Testis (tissue), 3 donors: Measurements from ENCODE around the gene TPCN2. TPM values are rescaled to one million over a fixed set of nuclear protein-coding genes. Genes with fewer than 3 reads are reported as not detected.

Experiments
- DNase-seq: peaks from one replicate; pipeline ENCODE4 v3.0.0-alpha.2; 2019
- H3K27ac ChIP-seq, 2 donors: fragments of 200-600 bp; sonication (generic); one replicate each; pipeline ENCODE4 v1.5.1; 2019
- H3K27me3 ChIP-seq: fragments of 200-600 bp; sonication (generic); one replicate; pipeline ENCODE4 v1.5.1; 2019
- H3K36me3 ChIP-seq: fragments of 200-600 bp; sonication (generic); one replicate; pipeline ENCODE4 v1.5.1; 2017; ENCODE audit warnings: low read depth; ENCODE audit errors: missing control alignments
- H3K4me1 ChIP-seq: fragments of 200-600 bp; sonication (generic); one replicate; pipeline ENCODE4 v1.5.1; 2019
- H3K4me3 ChIP-seq, 2 donors: fragments of 200-600 bp; sonication (generic); one replicate each; pipeline ENCODE4 v1.5.1; 2017 to 2019
- H3K9me3 ChIP-seq: fragments of 200-600 bp; sonication (generic); one replicate; pipeline ENCODE4 v1.5.1; 2017
- POLR2A ChIP-seq: fragments of 450-650 bp; IDR thresholded peaks from one replicate; pipeline ENCODE4 v1.6.1; 2017; ENCODE audit warnings: antibody characterized with exemption, mild to moderate bottlenecking, moderate library complexity
- WGBS, 2 donors: methylation state at CpG; one replicate each; pipeline ENCODE4 v1.1.5; 2018; 5-methylcytosine and 5-hydroxymethylcytosine counted together
- intact Hi-C: fragments of 100-400 bp; cut with DNase I; formaldehyde crosslinking; loops from one replicate; pipeline ENCODE4 v1.15.1; 2023; ENCODE audit warnings: low total_unique reads
- polyA plus RNA-seq: library from polyadenylated mRNA; stranded (reverse); fragments of 350-450 nt; fragmentation: Illumina TruSeq; extraction: RNeasy Lipid Tissue Mini Kit (QIAGEN cat#74804); gene quantifications from one replicate; pipeline ENCODE4 v1.2.3, GENCODE V29; 2014; ENCODE audit warnings: low read depth, low replicate concordance; ENCODE audit not compliant: insufficient read depth
- total RNA-seq, 2 donors: library from RNA; depleted of rRNA; stranded (reverse); fragments of >200 nt; gene quantifications; one replicate each; pipeline ENCODE4 v1.2.3, GENCODE V29; 2016
- TF ChIP-seq, protein P1 (sequence below), 3 experiments: fragments of 450-650 bp in 2 of 3; fragments of 200-600 bp in 1 of 3; sonication (generic) in 1 of 3; IDR thresholded peaks; one replicate each; pipeline ENCODE4 v1.5.1; 2016 to 2019; ENCODE audit warnings: antibody characterized with exemption in 3 of 3, mild to moderate bottlenecking in 2 of 3, moderate library complexity in 1 of 3

The TPCN2 gene
- total and polyA plus RNA-seq, 3 donors from 2014 or later = 12.9 to 32.5 (median 28.4) TPM

DNA sequence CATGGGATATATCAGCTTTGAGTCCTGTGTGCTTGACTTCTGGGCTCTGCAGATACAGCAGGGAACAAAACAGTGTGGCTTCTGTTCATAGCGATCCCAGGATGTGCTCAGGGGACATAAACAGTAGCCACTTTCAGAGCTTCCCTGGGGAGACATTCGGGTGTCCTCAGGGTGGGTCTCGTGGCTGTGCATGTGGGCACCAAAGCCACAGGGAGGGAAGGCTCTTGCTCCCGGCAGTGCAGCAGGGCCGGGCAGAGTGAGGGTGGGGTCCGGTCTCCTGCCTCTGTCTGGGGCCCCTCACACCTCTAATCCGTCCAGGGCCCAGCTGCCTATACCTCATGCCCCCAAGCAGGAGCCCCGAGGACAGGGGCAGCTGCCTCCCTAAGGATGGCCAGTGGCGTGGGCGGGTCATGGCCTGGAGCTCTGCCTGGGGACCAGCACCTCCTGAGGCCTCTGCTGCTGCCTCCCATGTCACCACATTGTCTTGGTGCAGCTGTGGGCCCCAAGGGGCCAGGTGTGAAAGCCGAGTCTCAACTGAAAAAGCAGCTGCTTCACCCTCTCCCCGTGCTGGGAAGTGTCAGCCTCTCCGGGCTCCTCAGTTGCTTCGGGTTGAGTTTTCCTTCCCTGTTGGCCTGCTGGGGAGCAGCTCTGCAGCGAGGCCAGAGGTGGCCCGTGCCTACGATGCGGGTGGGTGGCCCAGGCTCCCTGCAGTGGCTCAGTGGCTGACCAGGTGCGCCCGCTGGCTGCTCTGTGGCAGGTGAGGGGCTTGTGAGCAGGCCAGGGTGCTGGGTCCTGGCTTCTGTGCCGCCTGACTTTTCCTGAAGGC, 3.8 kb downstream of the TPCN2 start:
- DNase-seq = no peak
- no peaks in the 10 kb centered on the region for H3K27me3 ChIP-seq
- no peaks in the 10 kb centered on the region for H3K9me3 ChIP-seq
- peaks cover 35% of the 10 kb centered on the region for H3K4me1 ChIP-seq
- no peak overlapping the region for H3K27ac ChIP-seq
- TF ChIP-seq POLR2A = no peak
- TF ChIP-seq, protein P1, sequence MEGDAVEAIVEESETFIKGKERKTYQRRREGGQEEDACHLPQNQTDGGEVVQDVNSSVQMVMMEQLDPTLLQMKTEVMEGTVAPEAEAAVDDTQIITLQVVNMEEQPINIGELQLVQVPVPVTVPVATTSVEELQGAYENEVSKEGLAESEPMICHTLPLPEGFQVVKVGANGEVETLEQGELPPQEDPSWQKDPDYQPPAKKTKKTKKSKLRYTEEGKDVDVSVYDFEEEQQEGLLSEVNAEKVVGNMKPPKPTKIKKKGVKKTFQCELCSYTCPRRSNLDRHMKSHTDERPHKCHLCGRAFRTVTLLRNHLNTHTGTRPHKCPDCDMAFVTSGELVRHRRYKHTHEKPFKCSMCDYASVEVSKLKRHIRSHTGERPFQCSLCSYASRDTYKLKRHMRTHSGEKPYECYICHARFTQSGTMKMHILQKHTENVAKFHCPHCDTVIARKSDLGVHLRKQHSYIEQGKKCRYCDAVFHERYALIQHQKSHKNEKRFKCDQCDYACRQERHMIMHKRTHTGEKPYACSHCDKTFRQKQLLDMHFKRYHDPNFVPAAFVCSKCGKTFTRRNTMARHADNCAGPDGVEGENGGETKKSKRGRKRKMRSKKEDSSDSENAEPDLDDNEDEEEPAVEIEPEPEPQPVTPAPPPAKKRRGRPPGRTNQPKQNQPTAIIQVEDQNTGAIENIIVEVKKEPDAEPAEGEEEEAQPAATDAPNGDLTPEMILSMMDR (IDR thresholded peaks at IDR 0.05) = no peak
- WGBS, 2 donors = 59 to 65% methylated on average over 5 to 21 of the region's 21 CpGs
- no peak overlapping the region for H3K4me3 ChIP-seq
- intact Hi-C loops = no loop called here
- no peaks in the 10 kb centered on the region for H3K36me3 ChIP-seq

DNA sequence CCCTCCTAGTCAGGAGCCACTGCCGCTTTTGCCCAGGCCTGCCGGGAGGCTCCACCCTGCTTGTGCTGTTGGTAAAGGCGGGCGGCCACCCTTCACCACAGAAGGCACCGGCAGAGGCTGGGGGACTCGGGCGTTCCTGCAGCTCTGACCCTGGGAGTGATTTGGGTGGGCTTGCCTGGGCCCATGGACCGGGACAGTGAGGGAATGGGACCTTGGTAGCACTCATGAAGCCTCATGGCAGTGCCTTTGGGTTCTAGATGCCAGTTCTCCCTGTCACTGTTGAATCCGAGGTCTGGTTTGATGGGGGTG, 4.4 kb downstream of the TPCN2 start:
- peaks cover 33% of the 10 kb centered on the region for H3K4me1 ChIP-seq
- intact Hi-C loops = no loop called here
- no peaks in the 10 kb centered on the region for H3K36me3 ChIP-seq
- H3K9me3 ChIP-seq = no peaks in the 10 kb centered on the region
- DNase-seq = no peak
- 88% methylated on average over 9 of the region's 9 CpGs; no CpG with 5 or more reads in 1 of the 2 donors for WGBS, 2 donors
- H3K4me3 ChIP-seq = no peak overlapping the region
- TF ChIP-seq, protein P1 (IDR thresholded peaks at IDR 0.05) = no peak
- TF ChIP-seq POLR2A = no peak
- H3K27me3 ChIP-seq = no peaks in the 10 kb centered on the region
- H3K27ac ChIP-seq = no peak overlapping the region

DNA sequence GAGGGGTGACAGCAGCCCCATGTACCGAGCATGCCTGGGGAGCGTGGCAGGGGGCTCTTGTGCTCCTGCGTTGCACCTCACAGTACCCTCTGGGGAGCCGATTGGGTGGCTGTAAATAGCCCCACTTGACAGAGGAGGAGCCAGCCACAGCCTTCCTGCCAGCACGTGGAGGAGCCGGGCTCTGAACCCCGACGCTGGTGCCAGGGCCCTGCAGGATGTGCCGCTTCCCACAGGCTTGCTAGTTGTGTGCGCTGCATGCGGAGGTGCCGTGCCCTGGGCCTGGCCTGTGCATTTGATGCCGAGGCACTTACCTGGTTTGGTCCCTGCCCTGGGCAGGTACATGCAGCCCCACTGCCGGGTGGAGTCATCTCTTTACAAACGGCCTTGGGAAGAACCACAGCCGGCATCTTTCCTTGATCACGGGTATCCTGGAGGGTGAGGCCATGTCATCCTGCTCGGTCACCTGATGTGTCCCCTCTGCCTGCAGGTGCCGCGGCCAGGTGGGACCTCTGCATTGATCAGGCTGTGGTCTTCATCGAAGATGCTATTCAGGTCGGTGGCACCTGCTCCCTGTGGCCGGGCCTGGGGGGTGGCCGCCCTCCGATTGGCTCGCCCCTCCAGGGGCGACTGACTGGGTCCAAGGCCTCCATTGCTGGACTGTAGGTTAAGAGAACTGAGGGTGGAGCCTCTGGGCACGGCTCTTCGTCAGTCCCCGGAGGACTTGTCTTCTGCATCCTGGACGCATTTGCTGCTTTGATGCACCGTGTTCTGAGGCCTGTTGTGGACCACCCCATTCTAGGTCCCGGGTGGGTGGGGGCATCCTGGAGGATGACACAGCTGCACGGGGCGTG, 5.0 kb downstream of the TPCN2 start:
- Histone ChIP-seq H3K9me3 (no peaks in the 10 kb centered on the region), H3K27me3 (no peaks in the 10 kb centered on the region), H3K36me3 (no peaks in the 10 kb centered on the region), H3K27ac (no peak overlapping the region), H3K4me1 (peaks cover 29% of the 10 kb centered on the region), H3K4me3 (no peak overlapping the region)
- TF ChIP-seq, protein P1 (IDR thresholded peaks at IDR 0.05) = no peak
- TF ChIP-seq POLR2A = no peak
- 81 to 83% methylated on average over 1 to 35 of the region's 35 CpGs for WGBS, 2 donors
- DNase-seq = no peak
- intact Hi-C loops = no loop called here

DNA sequence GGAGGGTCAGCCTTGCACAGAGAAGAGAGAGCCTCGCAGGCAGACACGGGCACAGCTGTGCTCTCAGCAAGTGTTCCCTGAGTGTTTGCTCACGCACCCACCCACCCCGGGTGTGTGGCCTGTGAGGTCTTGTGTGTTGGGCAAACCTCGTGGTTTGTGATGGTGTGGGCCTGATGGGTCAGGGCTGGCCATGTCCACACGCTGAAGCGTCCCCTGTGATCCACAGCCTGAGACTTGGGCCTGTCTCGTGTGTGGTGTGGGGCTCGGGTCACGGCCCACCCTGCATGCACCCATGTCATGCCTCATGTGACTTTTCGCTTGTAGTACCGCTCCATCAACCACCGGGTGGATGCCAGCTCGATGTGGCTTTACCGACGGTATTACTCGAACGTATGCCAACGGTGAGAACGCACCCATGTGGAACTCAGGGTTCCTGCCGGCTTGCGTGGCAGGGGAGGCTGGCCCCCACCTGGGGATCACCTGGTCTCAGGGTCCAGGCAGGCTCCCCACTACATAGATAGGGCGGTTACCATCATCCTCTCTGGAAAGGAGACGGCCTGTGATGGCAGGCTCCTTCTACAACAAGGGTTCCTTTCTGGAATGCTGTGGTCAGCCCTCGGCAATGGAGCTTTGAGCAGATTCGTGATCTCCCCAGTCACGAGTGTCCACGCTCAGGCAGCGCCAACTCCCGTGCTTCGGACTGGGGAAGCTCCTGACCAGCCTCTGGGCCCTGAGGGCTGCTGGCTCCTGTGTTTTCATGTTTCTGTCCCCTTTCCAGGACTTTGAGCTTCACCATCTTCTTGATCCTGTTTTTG, 5.9 kb downstream of the TPCN2 start:
- Histone ChIP-seq H3K4me1 (peaks cover 27% of the 10 kb centered on the region), H3K27ac (no peak overlapping the region), H3K4me3 (no peak overlapping the region), H3K27me3 (no peaks in the 10 kb centered on the region), H3K9me3 (no peaks in the 10 kb centered on the region), H3K36me3 (no peaks in the 10 kb centered on the region)
- TF ChIP-seq, protein P1 (IDR thresholded peaks at IDR 0.05) = no peak
- TF ChIP-seq POLR2A = no peak
- DNase-seq = no peak
- WGBS, 2 donors = 88 to 91% methylated on average over 12 to 31 of the region's 31 CpGs
- intact Hi-C loops = no loop called here
